ENCODE measurements around the gene CDK6.

CDK6 gene

GRCh38 chr7:92794831-92795230 lies 41.5 kb downstream of the CDK6 start:
- H3K9me3 ChIP-seq (ENCODE audit: control insufficient read depth, insufficient read depth, low read length) = no peaks in the 10 kb centered on the region
- no peak overlapping the region for H3K4me3 ChIP-seq (ENCODE audit: low read length)
- no peaks in the 10 kb centered on the region for H3K36me3 ChIP-seq (ENCODE audit: control insufficient read depth, insufficient read depth, low read length)
- no peaks in the 10 kb centered on the region for H3K4me1 ChIP-seq (ENCODE audit: control insufficient read depth, insufficient read depth, low read length)
- DNase-seq (ENCODE audit: low read depth, low spot score) = no peak
- no peaks in the 10 kb centered on the region for H3K27me3 ChIP-seq (ENCODE audit: control insufficient read depth, insufficient read depth, low read length)
- no peak overlapping the region for H3K27ac ChIP-seq (ENCODE audit: low read length)
- no CpG with 5 or more reads among the region's 2 CpGs for WGBS (ENCODE audit: insufficient coverage, insufficient read length)

- no CpG with 5 or more reads among the region's 4 CpGs for WGBS (ENCODE audit: insufficient coverage, insufficient read length)
- no peaks in the 10 kb centered on the region for H3K27me3 ChIP-seq (ENCODE audit: control insufficient read depth, insufficient read depth, low read length)
- no peaks in the 10 kb centered on the region for H3K9me3 ChIP-seq (ENCODE audit: control insufficient read depth, insufficient read depth, low read length)
- H3K36me3 ChIP-seq (ENCODE audit: control insufficient read depth, insufficient read depth, low read length) = no peaks in the 10 kb centered on the region
- no peak for DNase-seq (ENCODE audit: low read depth, low spot score)
- no peak overlapping the region for H3K4me3 ChIP-seq (ENCODE audit: low read length)
- H3K27ac ChIP-seq (ENCODE audit: low read length) = no peak overlapping the region
- H3K4me1 ChIP-seq (ENCODE audit: control insufficient read depth, insufficient read depth, low read length) = no peaks in the 10 kb centered on the region
Measured at GRCh38 chr7:92794391-92794790, 42.0 kb downstream of the CDK6 start.

GRCh38 chr7:92793656-92794205 lies 42.6 kb downstream of the CDK6 start:
- Histone ChIP-seq H3K27ac (ENCODE audit: low read length) (no peak overlapping the region), H3K27me3 (ENCODE audit: control insufficient read depth, insufficient read depth, low read length) (no peaks in the 10 kb centered on the region), H3K4me3 (ENCODE audit: low read length) (no peak overlapping the region), H3K9me3 (ENCODE audit: control insufficient read depth, insufficient read depth, low read length) (no peaks in the 10 kb centered on the region), H3K4me1 (ENCODE audit: control insufficient read depth, insufficient read depth, low read length) (no peaks in the 10 kb centered on the region), H3K36me3 (ENCODE audit: control insufficient read depth, insufficient read depth, low read length) (no peaks in the 10 kb centered on the region)
- no CpG with 5 or more reads among the region's 1 CpG for WGBS (ENCODE audit: insufficient coverage, insufficient read length)
- no peak for DNase-seq (ENCODE audit: low read depth, low spot score)

- WGBS (ENCODE audit: insufficient coverage, insufficient read length) = no CpG with 5 or more reads among the region's 1 CpG
- Histone ChIP-seq H3K4me3 (ENCODE audit: low read length) (no peak overlapping the region), H3K27me3 (ENCODE audit: control insufficient read depth, insufficient read depth, low read length) (no peaks in the 10 kb centered on the region), H3K4me1 (ENCODE audit: control insufficient read depth, insufficient read depth, low read length) (no peaks in the 10 kb centered on the region), H3K27ac (ENCODE audit: low read length) (no peak overlapping the region), H3K9me3 (ENCODE audit: control insufficient read depth, insufficient read depth, low read length) (no peaks in the 10 kb centered on the region), H3K36me3 (ENCODE audit: control insufficient read depth, insufficient read depth, low read length) (no peaks in the 10 kb centered on the region)
- no peak for DNase-seq (ENCODE audit: low read depth, low spot score)
Measured at GRCh38 chr7:92790992-92791391, 45.4 kb downstream of the CDK6 start.

- Histone ChIP-seq H3K9me3 (ENCODE audit: control insufficient read depth, insufficient read depth, low read length) (no peaks in the 10 kb centered on the region), H3K4me3 (ENCODE audit: low read length) (no peak overlapping the region), H3K27ac (ENCODE audit: low read length) (no peak overlapping the region), H3K4me1 (ENCODE audit: control insufficient read depth, insufficient read depth, low read length) (no peaks in the 10 kb centered on the region), H3K36me3 (ENCODE audit: control insufficient read depth, insufficient read depth, low read length) (no peaks in the 10 kb centered on the region), H3K27me3 (ENCODE audit: control insufficient read depth, insufficient read depth, low read length) (no peaks in the 10 kb centered on the region)
- no CpG with 5 or more reads among the region's 1 CpG for WGBS (ENCODE audit: insufficient coverage, insufficient read length)
- no peak for DNase-seq (ENCODE audit: low read depth, low spot score)
Measured at GRCh38 chr7:92788559-92789183, 47.7 kb downstream of the CDK6 start.

- DNase-seq (ENCODE audit: low read depth, low spot score) = no peak
- Histone ChIP-seq H3K27ac (ENCODE audit: low read length) (no peak overlapping the region), H3K36me3 (ENCODE audit: control insufficient read depth, insufficient read depth, low read length) (no peaks in the 10 kb centered on the region), H3K4me1 (ENCODE audit: control insufficient read depth, insufficient read depth, low read length) (no peaks in the 10 kb centered on the region), H3K27me3 (ENCODE audit: control insufficient read depth, insufficient read depth, low read length) (no peaks in the 10 kb centered on the region), H3K4me3 (ENCODE audit: low read length) (no peak overlapping the region), H3K9me3 (ENCODE audit: control insufficient read depth, insufficient read depth, low read length) (no peaks in the 10 kb centered on the region)
- no CpG with 5 or more reads among the region's 3 CpGs for WGBS (ENCODE audit: insufficient coverage, insufficient read length)
Measured at GRCh38 chr7:92785923-92786322, 50.5 kb downstream of the CDK6 start.

GRCh38 chr7:92784935-92785334 lies 51.4 kb downstream of the CDK6 start:
- Histone ChIP-seq H3K4me1 (ENCODE audit: control insufficient read depth, insufficient read depth, low read length) (no peaks in the 10 kb centered on the region), H3K27me3 (ENCODE audit: control insufficient read depth, insufficient read depth, low read length) (no peaks in the 10 kb centered on the region), H3K36me3 (ENCODE audit: control insufficient read depth, insufficient read depth, low read length) (no peaks in the 10 kb centered on the region), H3K27ac (ENCODE audit: low read length) (no peak overlapping the region), H3K4me3 (ENCODE audit: low read length) (no peak overlapping the region), H3K9me3 (ENCODE audit: control insufficient read depth, insufficient read depth, low read length) (no peaks in the 10 kb centered on the region)
- DNase-seq (ENCODE audit: low read depth, low spot score) = no peak
- no CpG with 5 or more reads among the region's 5 CpGs for WGBS (ENCODE audit: insufficient coverage, insufficient read length)

- Histone ChIP-seq H3K36me3 (ENCODE audit: control insufficient read depth, insufficient read depth, low read length) (no peaks in the 10 kb centered on the region), H3K27ac (ENCODE audit: low read length) (no peak overlapping the region), H3K4me3 (ENCODE audit: low read length) (no peak overlapping the region), H3K9me3 (ENCODE audit: control insufficient read depth, insufficient read depth, low read length) (no peaks in the 10 kb centered on the region), H3K27me3 (ENCODE audit: control insufficient read depth, insufficient read depth, low read length) (no peaks in the 10 kb centered on the region), H3K4me1 (ENCODE audit: control insufficient read depth, insufficient read depth, low read length) (no peaks in the 10 kb centered on the region)
- DNase-seq (ENCODE audit: low read depth, low spot score) = no peak
- no CpG with 5 or more reads among the region's 3 CpGs for WGBS (ENCODE audit: insufficient coverage, insufficient read length)
Measured at GRCh38 chr7:92783260-92784201, 52.8 kb downstream of the CDK6 start.

- H3K9me3 ChIP-seq (ENCODE audit: control insufficient read depth, insufficient read depth, low read length) = no peaks in the 10 kb centered on the region
- no peaks in the 10 kb centered on the region for H3K36me3 ChIP-seq (ENCODE audit: control insufficient read depth, insufficient read depth, low read length)
- no CpG with 5 or more reads among the region's 3 CpGs for WGBS (ENCODE audit: insufficient coverage, insufficient read length)
- no peaks in the 10 kb centered on the region for H3K27me3 ChIP-seq (ENCODE audit: control insufficient read depth, insufficient read depth, low read length)
- no peak overlapping the region for H3K4me3 ChIP-seq (ENCODE audit: low read length)
- no peak overlapping the region for H3K27ac ChIP-seq (ENCODE audit: low read length)
- no peak for DNase-seq (ENCODE audit: low read depth, low spot score)
- no peaks in the 10 kb centered on the region for H3K4me1 ChIP-seq (ENCODE audit: control insufficient read depth, insufficient read depth, low read length)
Measured at GRCh38 chr7:92782855-92783254, 53.5 kb downstream of the CDK6 start.

- H3K4me1 ChIP-seq (ENCODE audit: control insufficient read depth, insufficient read depth, low read length) = no peaks in the 10 kb centered on the region
- H3K4me3 ChIP-seq (ENCODE audit: low read length) = no peak overlapping the region
- H3K27ac ChIP-seq (ENCODE audit: low read length) = no peak overlapping the region
- no peak for DNase-seq (ENCODE audit: low read depth, low spot score)
- no CpG with 5 or more reads among the region's 1 CpG for WGBS (ENCODE audit: insufficient coverage, insufficient read length)
- H3K9me3 ChIP-seq (ENCODE audit: control insufficient read depth, insufficient read depth, low read length) = no peaks in the 10 kb centered on the region
- H3K36me3 ChIP-seq (ENCODE audit: control insufficient read depth, insufficient read depth, low read length) = no peaks in the 10 kb centered on the region
- H3K27me3 ChIP-seq (ENCODE audit: control insufficient read depth, insufficient read depth, low read length) = no peaks in the 10 kb centered on the region
Measured at GRCh38 chr7:92782236-92782635, 54.1 kb downstream of the CDK6 start.
